Thoracic aorta endothelial cell (primary cell): ENCODE measurements around the gene LRIG2. TPM values are rescaled to one million over a fixed set of nuclear protein-coding genes. Genes with fewer than 3 reads are reported as not detected.

Experiments used
- total RNA-seq: library from RNA; depleted of rRNA; stranded (reverse); fragments of >200 nt; gene quantifications from 2 replicates; pipeline ENCODE4 v1.2.3, GENCODE V29; 2012

Gene LRIG2
- 33.1 and 34.4 TPM in 2 replicates for total RNA-seq

DNA sequence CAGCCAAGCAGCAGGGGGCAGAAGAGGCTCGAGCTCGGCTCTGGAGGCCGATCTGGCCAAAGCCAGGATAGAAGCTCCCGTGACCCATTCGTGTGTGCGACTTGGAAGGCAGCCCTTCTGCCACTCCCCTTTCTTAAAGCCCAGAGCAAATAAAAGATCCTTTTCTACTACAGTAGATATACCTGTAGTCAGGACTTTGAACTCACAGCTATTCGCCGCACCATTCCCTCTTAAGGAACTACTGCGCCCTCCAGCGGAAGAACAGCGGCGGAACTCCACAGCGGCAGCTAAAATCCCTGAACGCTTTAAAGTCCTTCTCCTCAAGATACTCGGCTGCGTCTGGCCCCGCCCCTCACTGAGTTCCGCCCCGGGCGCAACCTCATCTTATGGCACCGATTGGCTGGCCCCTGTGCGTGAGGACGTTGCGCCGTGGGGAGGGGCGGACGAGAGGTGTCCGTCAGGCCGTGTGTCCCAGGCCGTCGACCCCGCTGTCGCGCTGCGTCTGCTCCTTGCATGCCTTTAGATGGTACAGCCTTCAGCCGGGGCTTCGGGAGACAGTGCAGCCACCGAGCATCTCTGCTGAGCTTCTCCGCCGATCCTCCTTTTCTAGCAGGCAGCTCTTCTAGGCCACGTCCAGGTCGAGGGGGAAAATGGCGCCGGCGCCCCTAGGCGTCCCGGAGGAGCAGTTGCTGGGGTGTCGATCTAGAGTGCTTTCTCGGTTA, at the start of gene LRIG2:
LRIG2 (plus strand) TSS at position 442 of the 722 bp plus-strand sequence; CDS start at position 651, 209 bp downstream.

Other genes with a start within 250 kb of the LRIG2 start
- 175 and 198 TPM in 2 replicates for gene SLC16A1, start 117.0 kb upstream of the LRIG2 start, total RNA-seq